ENCODE measurements around the gene XDH.

The XDH gene

GRCh38 chr2:31327505-31327904 is 87.0 kb downstream of the XDH start:
- no peaks in the 10 kb centered on the region for H3K27me3 ChIP-seq (ENCODE audit: control insufficient read depth in 1 of 2, insufficient read depth in 2 of 2, low read length in 2 of 2)
- H3K27ac ChIP-seq (ENCODE audit: low read depth, low read length): no peak overlapping the region
- H3K36me3 ChIP-seq (ENCODE audit: insufficient read depth, low read length): no peaks in the 10 kb centered on the region
- H3K9me3 ChIP-seq (ENCODE audit: low read length): no peaks in the 10 kb centered on the region
- H3K4me1 ChIP-seq (ENCODE audit: insufficient read depth, low read length): peaks cover 3% of the 10 kb centered on the region
- no peak overlapping the region for H3K9ac ChIP-seq (ENCODE audit: low read length)
- no peak overlapping the region for H3K4me3 ChIP-seq (ENCODE audit: low read depth in 1 of 2, low read length in 2 of 2)

- Histone ChIP-seq H3K9me3 (ENCODE audit: low read length) (no peaks in the 10 kb centered on the region), H3K36me3 (ENCODE audit: insufficient read depth, low read length) (no peaks in the 10 kb centered on the region), H3K4me3 (ENCODE audit: low read depth in 1 of 2, low read length in 2 of 2) (no peak overlapping the region), H3K27ac (ENCODE audit: low read depth, low read length) (no peak overlapping the region), H3K27me3 (ENCODE audit: control insufficient read depth in 1 of 2, insufficient read depth in 2 of 2, low read length in 2 of 2) (no peaks in the 10 kb centered on the region), H3K4me1 (ENCODE audit: insufficient read depth, low read length) (peaks cover 22% of the 10 kb centered on the region), H3K9ac (ENCODE audit: low read length) (no peak overlapping the region)
Observed at GRCh38 chr2:31324016-31324633, 90.4 kb downstream of the XDH start.

- H3K27me3 ChIP-seq (ENCODE audit: control insufficient read depth in 1 of 2, insufficient read depth in 2 of 2, low read length in 2 of 2): no peaks in the 10 kb centered on the region
- no peak overlapping the region for H3K27ac ChIP-seq (ENCODE audit: low read depth, low read length)
- H3K4me3 ChIP-seq (ENCODE audit: low read depth in 1 of 2, low read length in 2 of 2): no peak overlapping the region
- H3K36me3 ChIP-seq (ENCODE audit: insufficient read depth, low read length): no peaks in the 10 kb centered on the region
- H3K9ac ChIP-seq (ENCODE audit: low read length): no peak overlapping the region
- H3K4me1 ChIP-seq (ENCODE audit: insufficient read depth, low read length): peaks cover 22% of the 10 kb centered on the region
- H3K9me3 ChIP-seq (ENCODE audit: low read length): no peaks in the 10 kb centered on the region
Observed at GRCh38 chr2:31322371-31322770, 92.2 kb downstream of the XDH start.

GRCh38 chr2:31319406-31320175 is 95.0 kb downstream of the XDH start:
- H3K4me1 ChIP-seq (ENCODE audit: insufficient read depth, low read length): peaks cover 22% of the 10 kb centered on the region
- no peaks in the 10 kb centered on the region for H3K27me3 ChIP-seq (ENCODE audit: control insufficient read depth in 1 of 2, insufficient read depth in 2 of 2, low read length in 2 of 2)
- H3K9me3 ChIP-seq (ENCODE audit: low read length): no peaks in the 10 kb centered on the region
- H3K9ac ChIP-seq (ENCODE audit: low read length): no peak overlapping the region
- H3K4me3 ChIP-seq (ENCODE audit: low read depth in 1 of 2, low read length in 2 of 2): no peak overlapping the region
- no peak overlapping the region for H3K27ac ChIP-seq (ENCODE audit: low read depth, low read length)
- H3K36me3 ChIP-seq (ENCODE audit: insufficient read depth, low read length): no peaks in the 10 kb centered on the region

DNA sequence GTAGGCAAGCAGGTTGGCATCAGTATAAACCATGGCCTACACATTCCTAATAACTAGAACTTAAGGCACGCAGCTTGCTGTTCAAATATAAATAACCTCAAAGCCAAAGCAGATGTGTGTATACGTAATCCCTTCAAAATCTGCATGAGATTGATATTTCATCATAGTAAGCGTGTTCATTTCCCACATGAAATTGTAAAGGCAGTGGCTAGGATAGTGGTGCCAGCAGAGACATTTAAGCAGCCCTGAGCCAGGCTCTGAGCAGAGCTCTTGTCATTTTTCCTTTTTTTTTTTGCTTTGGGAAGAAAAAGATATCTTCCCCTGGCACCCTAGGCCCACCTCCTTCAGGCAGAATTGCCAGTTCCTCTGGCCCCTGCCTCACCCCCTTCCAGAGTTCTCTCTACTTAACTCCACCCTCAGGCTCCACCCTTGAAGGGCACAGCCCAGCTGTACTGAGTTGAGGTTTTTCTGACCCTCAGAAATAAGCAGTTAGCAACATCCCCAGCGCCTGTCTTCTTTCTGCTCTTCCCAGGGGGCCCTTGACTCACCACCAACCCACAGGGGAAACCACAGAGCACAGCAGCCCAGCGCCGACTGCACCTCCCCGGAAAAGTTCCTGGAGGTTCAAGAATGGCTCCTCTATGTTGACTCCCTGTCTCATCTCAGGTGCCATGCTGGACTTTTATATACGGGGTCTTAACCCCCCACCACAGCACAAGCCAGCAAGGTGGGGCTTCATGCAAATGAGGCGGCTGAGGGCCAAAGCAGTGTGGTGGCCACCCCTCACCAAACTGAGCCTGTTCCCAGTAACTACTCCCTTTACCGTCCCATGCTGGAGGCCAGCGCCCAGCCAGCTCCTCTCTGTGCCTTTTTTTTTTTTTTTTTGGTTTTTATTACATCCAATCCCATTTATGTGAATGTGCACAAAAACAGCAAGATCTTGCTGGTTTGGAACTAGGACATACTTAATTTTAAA is 95.9 kb downstream of the XDH start:
- no peaks in the 10 kb centered on the region for H3K27me3 ChIP-seq (ENCODE audit: control insufficient read depth in 1 of 2, insufficient read depth in 2 of 2, low read length in 2 of 2)
- no peak overlapping the region for H3K9ac ChIP-seq (ENCODE audit: low read length)
- H3K4me3 ChIP-seq (ENCODE audit: low read depth in 1 of 2, low read length in 2 of 2): no peak overlapping the region
- no peak overlapping the region for H3K27ac ChIP-seq (ENCODE audit: low read depth, low read length)
- no peaks in the 10 kb centered on the region for H3K36me3 ChIP-seq (ENCODE audit: insufficient read depth, low read length)
- H3K4me1 ChIP-seq (ENCODE audit: insufficient read depth, low read length): peaks cover 22% of the 10 kb centered on the region
- H3K9me3 ChIP-seq (ENCODE audit: low read length): no peaks in the 10 kb centered on the region

GRCh38 chr2:31317396-31317795 is 97.1 kb downstream of the XDH start:
- no peak overlapping the region for H3K9ac ChIP-seq (ENCODE audit: low read length)
- no peak overlapping the region for H3K4me3 ChIP-seq (ENCODE audit: low read depth in 1 of 2, low read length in 2 of 2)
- H3K27me3 ChIP-seq (ENCODE audit: control insufficient read depth in 1 of 2, insufficient read depth in 2 of 2, low read length in 2 of 2): no peaks in the 10 kb centered on the region
- no peaks in the 10 kb centered on the region for H3K36me3 ChIP-seq (ENCODE audit: insufficient read depth, low read length)
- H3K9me3 ChIP-seq (ENCODE audit: low read length): no peaks in the 10 kb centered on the region
- H3K4me1 ChIP-seq (ENCODE audit: insufficient read depth, low read length): peaks cover 18% of the 10 kb centered on the region
- H3K27ac ChIP-seq (ENCODE audit: low read depth, low read length): no peak overlapping the region

DNA sequence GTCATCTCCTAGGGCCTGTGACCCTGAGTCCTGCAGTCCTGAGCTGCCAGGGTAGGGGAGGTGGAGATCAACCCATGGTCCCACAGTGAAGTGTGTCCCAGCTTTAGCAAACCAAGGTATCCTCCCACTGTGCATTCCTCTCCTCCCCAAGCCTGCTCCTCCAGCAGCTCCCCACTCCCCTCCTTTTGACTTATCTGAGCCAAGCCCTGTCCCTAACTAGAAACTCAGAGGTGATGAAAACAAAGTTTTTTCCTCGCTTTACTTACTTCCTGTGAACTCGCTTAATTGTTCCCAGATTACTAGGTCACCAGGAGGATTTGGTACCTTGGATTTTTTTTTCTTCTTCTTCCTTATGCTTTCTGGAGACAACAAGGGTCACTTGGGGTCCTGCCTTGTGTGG is 99.8 kb downstream of the XDH start:
- H3K27ac ChIP-seq (ENCODE audit: low read depth, low read length): no peak overlapping the region
- H3K27me3 ChIP-seq (ENCODE audit: control insufficient read depth in 1 of 2, insufficient read depth in 2 of 2, low read length in 2 of 2): no peaks in the 10 kb centered on the region
- H3K9me3 ChIP-seq (ENCODE audit: low read length): no peaks in the 10 kb centered on the region
- no peak overlapping the region for H3K4me3 ChIP-seq (ENCODE audit: low read depth in 1 of 2, low read length in 2 of 2)
- H3K9ac ChIP-seq (ENCODE audit: low read length): no peak overlapping the region
- no peaks in the 10 kb centered on the region for H3K36me3 ChIP-seq (ENCODE audit: insufficient read depth, low read length)
- peaks cover 7% of the 10 kb centered on the region for H3K4me1 ChIP-seq (ENCODE audit: insufficient read depth, low read length)

- H3K27me3 ChIP-seq (ENCODE audit: control insufficient read depth in 1 of 2, insufficient read depth in 2 of 2, low read length in 2 of 2): no peaks in the 10 kb centered on the region
- no peaks in the 10 kb centered on the region for H3K36me3 ChIP-seq (ENCODE audit: insufficient read depth, low read length)
- no peaks in the 10 kb centered on the region for H3K9me3 ChIP-seq (ENCODE audit: low read length)
- no peaks in the 10 kb centered on the region for H3K4me1 ChIP-seq (ENCODE audit: insufficient read depth, low read length)
- H3K4me3 ChIP-seq (ENCODE audit: low read depth in 1 of 2, low read length in 2 of 2): no peak overlapping the region
- H3K9ac ChIP-seq (ENCODE audit: low read length): no peak overlapping the region
- no peak overlapping the region for H3K27ac ChIP-seq (ENCODE audit: low read depth, low read length)
Observed at GRCh38 chr2:31312898-31313297, 101.6 kb downstream of the XDH start.

- H3K9me3 ChIP-seq (ENCODE audit: low read length): no peaks in the 10 kb centered on the region
Observed at GRCh38 chr2:31304816-31305215, 109.7 kb downstream of the XDH start.

DNA sequence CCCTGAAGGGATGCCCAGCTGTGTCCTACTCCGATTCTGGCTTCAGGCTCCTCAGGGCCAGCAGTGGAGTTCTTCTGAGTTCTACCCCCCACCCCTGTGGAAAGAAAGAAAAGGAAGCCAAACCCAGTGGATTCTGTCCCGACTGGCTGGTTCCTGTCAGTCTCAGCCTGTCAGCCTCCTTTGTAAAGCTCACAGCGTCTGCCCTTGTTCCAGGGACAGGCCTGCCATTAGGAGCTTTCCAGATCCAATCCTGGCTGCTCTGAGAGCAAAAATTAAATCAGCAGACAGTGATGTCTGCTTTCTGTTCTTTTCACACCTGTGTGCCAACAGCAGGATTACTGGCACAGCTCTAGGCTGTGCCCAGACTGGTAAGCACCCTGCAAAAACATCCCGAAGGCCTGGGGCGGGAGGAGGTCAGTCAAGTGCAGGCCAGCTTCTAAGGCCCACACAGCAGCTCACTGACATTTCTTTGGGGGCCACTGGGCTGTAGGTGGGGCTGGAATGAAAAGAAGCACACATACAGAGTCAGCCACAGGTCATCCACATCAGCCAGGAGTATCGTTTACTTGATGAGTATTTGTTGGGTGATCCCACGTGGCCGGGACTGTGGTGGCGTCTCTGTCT is 111.5 kb downstream of the XDH start:
- Histone ChIP-seq H3K9ac (ENCODE audit: low read length) (no peak overlapping the region), H3K4me1 (ENCODE audit: insufficient read depth, low read length) (peaks cover 6% of the 10 kb centered on the region), H3K27ac (ENCODE audit: low read depth, low read length) (no peak overlapping the region)

More at GRCh38 chr2:31304816-31305215, 109.7 kb downstream of the XDH start:
- Histone ChIP-seq H3K9ac (ENCODE audit: low read length) (no peak overlapping the region), H3K4me1 (ENCODE audit: insufficient read depth, low read length) (peaks cover 6% of the 10 kb centered on the region), H3K4me3 (ENCODE audit: low read depth in 1 of 2, low read length in 2 of 2) (no peak overlapping the region), H3K27ac (ENCODE audit: low read depth, low read length) (no peak overlapping the region), H3K27me3 (ENCODE audit: control insufficient read depth in 1 of 2, insufficient read depth in 2 of 2, low read length in 2 of 2) (no peaks in the 10 kb centered on the region), H3K36me3 (ENCODE audit: insufficient read depth, low read length) (no peaks in the 10 kb centered on the region)

GRCh38 chr2:31300309-31300708 is 114.2 kb downstream of the XDH start:
- peaks cover 6% of the 10 kb centered on the region for H3K4me1 ChIP-seq (ENCODE audit: insufficient read depth, low read length)
- no peaks in the 10 kb centered on the region for H3K27me3 ChIP-seq (ENCODE audit: control insufficient read depth in 1 of 2, insufficient read depth in 2 of 2, low read length in 2 of 2)
- no peak overlapping the region for H3K9ac ChIP-seq (ENCODE audit: low read length)
- H3K27ac ChIP-seq (ENCODE audit: low read depth, low read length): no peak overlapping the region
- no peak overlapping the region for H3K4me3 ChIP-seq (ENCODE audit: low read depth in 1 of 2, low read length in 2 of 2)
- no peaks in the 10 kb centered on the region for H3K36me3 ChIP-seq (ENCODE audit: insufficient read depth, low read length)
- H3K9me3 ChIP-seq (ENCODE audit: low read length): no peaks in the 10 kb centered on the region

More for the DNA sequence above, 111.5 kb downstream of the XDH start:
- Histone ChIP-seq H3K9me3 (ENCODE audit: low read length) (no peaks in the 10 kb centered on the region), H3K27me3 (ENCODE audit: control insufficient read depth in 1 of 2, insufficient read depth in 2 of 2, low read length in 2 of 2) (no peaks in the 10 kb centered on the region), H3K4me3 (ENCODE audit: low read depth in 1 of 2, low read length in 2 of 2) (no peak overlapping the region), H3K36me3 (ENCODE audit: insufficient read depth, low read length) (no peaks in the 10 kb centered on the region)

Measured in muscle layer of colon (tissue), 2 donors.